Adrenal gland (tissue), 5 donors: Measurements from ENCODE around the gene CCDC88B.
A peak's percentile ranks its signal among the peaks of the same experiment; 100 is the strongest.

Source experiments
- POLR2A ChIP-seq, 2 donors: fragments of 450-650 bp; IDR thresholded peaks; one replicate each; pipeline ENCODE4 v1.6.1; 2017; ENCODE audit warnings: antibody characterized with exemption in 2 of 2, mild to moderate bottlenecking in 2 of 2, moderate library complexity in 1 of 2
- TF ChIP-seq, protein P1 (sequence below), 6 experiments: fragments of 450-650 bp in 4 of 6; fragments of 200-600 bp in 2 of 6; sonication (generic) in 1 of 6; IDR thresholded peaks; 1 replicate in 5 of 6; 2 replicates in 1 of 6; pipeline versions ENCODE4 v1.5.1 to v1.8.0; 2016 to 2021; ENCODE audit warnings: antibody characterized with exemption in 6 of 6, mild to moderate bottlenecking in 2 of 6, moderate library complexity in 1 of 6
- donor health status: DM: no; HTN: no; CAD: no.

DNA sequence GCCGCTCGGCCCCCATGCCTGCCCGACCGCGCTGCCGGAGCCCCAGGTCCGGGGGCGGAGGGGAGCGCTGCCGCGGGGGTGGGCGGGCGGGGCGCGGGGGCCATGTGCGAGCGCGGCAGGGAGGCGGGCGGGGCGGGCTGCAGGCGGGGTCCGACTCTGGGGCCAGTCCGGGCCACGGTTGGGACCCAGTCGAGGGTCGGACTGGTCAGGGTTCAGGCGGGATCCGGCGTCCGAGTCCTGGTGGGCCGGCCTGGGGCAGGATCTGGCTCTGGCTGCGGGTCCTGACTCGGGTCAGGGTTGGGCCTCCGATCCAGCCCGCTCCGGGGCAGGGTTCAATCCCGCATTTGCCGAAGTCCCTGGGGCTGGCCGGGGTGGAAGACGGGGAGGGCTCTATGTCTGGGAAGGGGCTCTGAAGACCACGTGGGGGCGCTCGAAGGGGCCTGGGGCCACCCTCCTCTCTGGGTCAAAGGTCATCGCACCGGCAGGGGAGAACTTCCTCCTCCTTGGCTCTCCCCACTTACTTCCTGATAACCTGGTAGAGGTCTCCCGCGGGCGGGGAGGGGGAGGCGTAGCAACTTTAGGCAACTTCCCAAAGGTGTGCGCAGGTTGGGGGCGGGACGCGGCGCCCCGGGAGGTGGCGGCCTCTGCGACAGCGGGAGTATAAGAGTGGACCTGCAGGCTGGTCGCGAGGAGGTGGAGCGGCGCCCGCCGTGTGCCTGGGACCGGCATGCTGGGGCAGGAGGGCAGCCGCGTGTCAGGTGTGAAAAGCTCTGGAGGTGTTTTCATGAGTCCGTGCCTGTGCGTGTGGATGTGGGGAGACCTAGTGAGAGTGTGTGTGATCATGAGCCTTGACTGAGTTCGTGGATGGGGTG is 34.1 kb upstream of the CCDC88B start:
- TF ChIP-seq, protein P1, sequence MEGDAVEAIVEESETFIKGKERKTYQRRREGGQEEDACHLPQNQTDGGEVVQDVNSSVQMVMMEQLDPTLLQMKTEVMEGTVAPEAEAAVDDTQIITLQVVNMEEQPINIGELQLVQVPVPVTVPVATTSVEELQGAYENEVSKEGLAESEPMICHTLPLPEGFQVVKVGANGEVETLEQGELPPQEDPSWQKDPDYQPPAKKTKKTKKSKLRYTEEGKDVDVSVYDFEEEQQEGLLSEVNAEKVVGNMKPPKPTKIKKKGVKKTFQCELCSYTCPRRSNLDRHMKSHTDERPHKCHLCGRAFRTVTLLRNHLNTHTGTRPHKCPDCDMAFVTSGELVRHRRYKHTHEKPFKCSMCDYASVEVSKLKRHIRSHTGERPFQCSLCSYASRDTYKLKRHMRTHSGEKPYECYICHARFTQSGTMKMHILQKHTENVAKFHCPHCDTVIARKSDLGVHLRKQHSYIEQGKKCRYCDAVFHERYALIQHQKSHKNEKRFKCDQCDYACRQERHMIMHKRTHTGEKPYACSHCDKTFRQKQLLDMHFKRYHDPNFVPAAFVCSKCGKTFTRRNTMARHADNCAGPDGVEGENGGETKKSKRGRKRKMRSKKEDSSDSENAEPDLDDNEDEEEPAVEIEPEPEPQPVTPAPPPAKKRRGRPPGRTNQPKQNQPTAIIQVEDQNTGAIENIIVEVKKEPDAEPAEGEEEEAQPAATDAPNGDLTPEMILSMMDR (IDR thresholded peaks at IDR 0.05): no peak
- peak in 1 of 2 donors; percentile 38 for TF ChIP-seq POLR2A (IDR thresholded peaks at IDR 0.05)
